HL-60 (cell line): ENCODE results near the gene RETREG3.

ENCODE experiments used
- DNase-seq, 2 experiments: peaks; one replicate each; pipeline ENCODE4 v3.0.0-alpha.2; 2010 to 2020; ENCODE audit warnings: low read depth in 1 of 2, low spot score in 1 of 2
- H3K27ac ChIP-seq: fragments of 250-450 bp; sonication (Bioruptor Pico); replicated peaks from 2 replicates; pipeline ENCODE4 v1.5.1; 2020; ENCODE audit warnings: mild to moderate bottlenecking, moderate library complexity
- H3K27me3 ChIP-seq: fragments of 250-450 bp; sonication (Bioruptor Pico); 2 replicates; pipeline ENCODE4 v1.5.1; 2021; ENCODE audit warnings: mild to moderate bottlenecking, moderate library complexity; ENCODE audit not compliant: insufficient read depth, poor library complexity, severe bottlenecking
- H3K4me3 ChIP-seq: replicated peaks from 2 replicates; pipeline ENCODE4 v1.5.1; 2011; ENCODE audit warnings: mild to moderate bottlenecking, control low read depth, low read length; ENCODE audit not compliant: insufficient read depth
- CTCF ChIP-seq: IDR thresholded peaks from one replicate; pipeline ENCODE4 v1.5.1; 2011; ENCODE audit warnings: low read length, control low read depth, inconsistent platforms; ENCODE audit not compliant: insufficient read depth
- GABPA ChIP-seq: IDR thresholded peaks from 2 replicates; pipeline ENCODE4 v1.6.1; 2012; ENCODE audit warnings: low read depth
- POLR2AphosphoS5 ChIP-seq: IDR thresholded peaks from 2 replicates; pipeline ENCODE4 v1.6.1; 2012; ENCODE audit warnings: low read depth
- REST ChIP-seq: IDR thresholded peaks from 2 replicates; pipeline ENCODE4 v1.6.1; 2012; ENCODE audit warnings: low read depth; ENCODE audit not compliant: insufficient replicate concordance
- SPI1 ChIP-seq: IDR thresholded peaks from 2 replicates; pipeline ENCODE4 v1.6.1; 2012; ENCODE audit warnings: low read depth, mild to moderate bottlenecking, borderline replicate concordance

Gene RETREG3

DNA sequence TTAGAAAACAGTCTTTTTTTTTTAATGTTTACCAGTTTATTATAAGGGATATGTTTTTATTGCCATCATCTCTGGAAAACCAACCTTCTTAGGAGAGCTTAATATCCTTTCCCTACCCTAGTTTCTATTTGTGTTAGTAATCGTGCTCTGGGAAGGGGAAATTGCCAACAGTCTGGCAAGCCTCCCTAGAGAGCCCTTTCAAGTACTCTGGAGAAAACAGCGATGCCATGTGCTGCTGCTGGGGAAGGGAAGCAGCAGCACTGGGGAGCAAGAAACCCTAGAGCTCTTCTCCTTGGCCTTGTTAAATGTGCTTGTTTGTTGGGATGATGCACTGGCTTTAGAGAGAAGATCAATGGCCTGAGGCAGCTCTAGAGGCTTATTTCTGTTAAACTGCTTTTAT, 10.3 kb downstream of the RETREG3 start:
- TF ChIP-seq POLR2AphosphoS5, result no peak
- no peak for TF ChIP-seq GABPA
- TF ChIP-seq SPI1, result no peak
- no peak for TF ChIP-seq CTCF
- TF ChIP-seq REST, result no peak
- Histone ChIP-seq H3K27ac (no peak overlapping the region), H3K4me3 (no peak overlapping the region), H3K27me3 (no peaks in the 10 kb centered on the region)
- no peak for DNase-seq

- Histone ChIP-seq H3K4me3 (no peak overlapping the region), H3K27ac (no peak overlapping the region), H3K27me3 (no peaks in the 10 kb centered on the region)
- no peak for DNase-seq
- TF ChIP-seq CTCF, result no peak
These were observed 12.8 kb downstream of the RETREG3 start for GRCh38 chr17:42596386-42596785.

DNA sequence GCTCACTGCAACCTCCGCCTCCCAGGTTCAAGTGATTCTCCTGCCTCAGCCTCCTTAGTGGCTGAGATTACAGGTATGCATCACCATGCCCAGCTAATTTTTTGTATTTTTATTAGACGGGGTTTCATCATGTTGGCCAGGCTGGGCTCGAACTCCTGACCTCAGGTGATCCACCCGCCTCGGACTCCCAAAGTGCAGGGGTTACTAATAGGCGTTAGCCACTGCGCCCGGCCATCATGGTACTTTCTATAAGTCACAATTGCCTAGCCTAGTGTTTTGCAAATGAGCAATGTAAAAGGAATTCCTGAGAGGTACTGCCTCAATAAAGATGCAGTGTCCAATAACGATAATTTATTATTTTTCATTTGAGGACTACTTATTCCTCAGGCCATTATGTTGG, 17.8 kb downstream of the RETREG3 start:
- no peak for TF ChIP-seq CTCF
- TF ChIP-seq SPI1, result no peak
- no peak for TF ChIP-seq GABPA
- TF ChIP-seq POLR2AphosphoS5, result no peak
- no peak for TF ChIP-seq REST
- DNase-seq, result no peak
- H3K27me3 ChIP-seq, result no peaks in the 10 kb centered on the region
- H3K27ac ChIP-seq, result no peak overlapping the region
- no peak overlapping the region for H3K4me3 ChIP-seq

- TF ChIP-seq GABPA, result no peak
- no peak for TF ChIP-seq POLR2AphosphoS5
- no peak for TF ChIP-seq CTCF
- no peak for TF ChIP-seq SPI1
- H3K27ac ChIP-seq, result no peak overlapping the region
- no peak overlapping the region for H3K4me3 ChIP-seq
- H3K27me3 ChIP-seq, result no peaks in the 10 kb centered on the region
- DNase-seq, result no peak
These were observed 18.3 kb downstream of the RETREG3 start for GRCh38 chr17:42590886-42591285.
